K562 (cell line): ENCODE data around the gene COX20. TPM values are rescaled to one million over a fixed set of nuclear protein-coding genes. Genes with fewer than 3 reads are reported as not detected.
A peak's percentile ranks its signal among the peaks of the same experiment; 100 is the strongest.

Source experiments
- CC2D1A ChIP-seq: fragments of 450-650 bp; IDR thresholded peaks from 2 replicates; pipeline ENCODE4 v1.6.1; 2017; ENCODE audit warnings: mild to moderate bottlenecking
- FIP1L1 ChIP-seq: fragments of 200-400 bp; formaldehyde crosslinking; IDR thresholded peaks from 2 replicates; pipeline ENCODE4 v1.6.1; 2018; ENCODE audit warnings: mild to moderate bottlenecking, low read depth, low read length; ENCODE audit not compliant: poor library complexity, severe bottlenecking
- HMG20B ChIP-seq: fragments of 250-450 bp; sonication (Bioruptor Pico); IDR thresholded peaks from 2 replicates; pipeline ENCODE4 v1.5.0; 2021; ENCODE audit warnings: mild to moderate bottlenecking
- KLF13 ChIP-seq: fragments of 450-650 bp; IDR thresholded peaks from 2 replicates; pipeline ENCODE4 v1.6.1; 2016; ENCODE audit warnings: missing genetic modification characterization, low read depth, mild to moderate bottlenecking, missing compliant biosample characterization, moderate library complexity, borderline replicate concordance
- MXI1 ChIP-seq: IDR thresholded peaks from 2 replicates; pipeline ENCODE4 v1.6.1; 2011; ENCODE audit warnings: low read depth, mild to moderate bottlenecking, improper control_type of control experiment, low read length
- PCBP1 ChIP-seq: fragments of 200-400 bp; formaldehyde crosslinking; IDR thresholded peaks from 2 replicates; pipeline ENCODE4 v1.6.1; 2018; ENCODE audit warnings: mild to moderate bottlenecking, low read depth, low read length; ENCODE audit not compliant: poor library complexity, severe bottlenecking
- POLR3A ChIP-seq: IDR thresholded peaks from 2 replicates; pipeline ENCODE4 v1.6.1; 2011; ENCODE audit warnings: borderline replicate concordance, mild to moderate bottlenecking, moderate library complexity; ENCODE audit not compliant: insufficient read length, insufficient read depth; ENCODE audit errors: extremely low read depth
- PPARD ChIP-seq: fragments of 250-450 bp; sonication (Bioruptor Pico); IDR thresholded peaks from 2 replicates; pipeline ENCODE4 v1.8.0; 2022; ENCODE audit warnings: inconsistent platforms, mild to moderate bottlenecking, moderate library complexity
- RBM17 ChIP-seq: fragments of 200-400 bp; formaldehyde crosslinking; IDR thresholded peaks from 2 replicates; pipeline ENCODE4 v1.6.1; 2017; ENCODE audit warnings: low read depth, mild to moderate bottlenecking, low read length, borderline replicate concordance
- REST ChIP-seq, 2 experiments: fragments of 450-650 bp; formaldehyde crosslinking in 1 of 2; IDR thresholded peaks; 2 replicates each; pipeline versions ENCODE4 v1.4.0 to v1.6.1; 2014 to 2020; ENCODE audit warnings: mild to moderate bottlenecking in 2 of 2, borderline replicate concordance in 1 of 2, low read depth in 1 of 2
- SNAPC5 ChIP-seq: fragments of 250-450 bp; sonication (Bioruptor Pico); IDR thresholded peaks from 2 replicates; pipeline ENCODE4 v1.8.0; 2021; ENCODE audit warnings: moderate library complexity, mild to moderate bottlenecking, inconsistent platforms
- TBL1XR1 ChIP-seq, 2 experiments: IDR thresholded peaks; 2 replicates each; pipeline ENCODE4 v1.6.1; 2012; ENCODE audit warnings: improper control_type of control experiment in 2 of 2, low read length in 2 of 2, mild to moderate bottlenecking in 1 of 2
- TEAD1 ChIP-seq, 2 experiments: fragments of 450-650 bp in 1 of 2; sonication (generic) in 1 of 2; formaldehyde crosslinking; IDR thresholded peaks; 2 replicates each; pipeline versions ENCODE4 v1.4.0 to v1.8.0; 2020 to 2022; ENCODE audit warnings: mild to moderate bottlenecking in 2 of 2, missing genetic modification reagents in 1 of 2
- U2AF1 ChIP-seq: fragments of 200-400 bp; formaldehyde crosslinking; optimal IDR thresholded peaks from 2 replicates; pipeline ENCODE3; 2017; ENCODE audit warnings: mild to moderate bottlenecking, low read depth, low read length, moderate library complexity
- ZKSCAN8 ChIP-seq: fragments of 200-800 bp; sonication (Bioruptor generic); IDR thresholded peaks from 2 replicates; pipeline ENCODE4 v1.6.1; 2016; ENCODE audit warnings: missing genetic modification characterization, missing compliant biosample characterization
- ZNF184 ChIP-seq: sonication (generic); formaldehyde crosslinking; IDR thresholded peaks from 2 replicates; pipeline ENCODE4 v1.5.0; 2020; ENCODE audit warnings: missing genetic modification reagents
- ZNF24 ChIP-seq: fragments of 450-650 bp; IDR thresholded peaks from 2 replicates; pipeline ENCODE4 v1.6.1; 2016
- ZNF785 ChIP-seq: fragments of 250-450 bp; sonication (Bioruptor Pico); IDR thresholded peaks from 2 replicates; pipeline ENCODE4 v1.4.0; 2020; ENCODE audit warnings: mild to moderate bottlenecking
- polyA plus RNA-seq, 8 experiments: library from polyadenylated mRNA; depleted of rRNA in 4 of 8; stranded (reverse) in 5 of 8; unstranded in 3 of 8; fragments of >200 nt; fragmentation: Nextera tagmentation in 2 of 8; fragmentation: Illumina TruSeq in 1 of 8; extraction: Ambion mirVana in 2 of 8; extraction: Trizol in 1 of 8; gene quantifications; 2 replicates each; pipeline versions ENCODE4 v1.2.1 to v1.2.3, GENCODE V29; 2011 to 2014; ENCODE audit warnings: inconsistent platforms in 1 of 8, missing spikeins in 1 of 8
- total RNA-seq, 7 experiments: library from RNA; depleted of rRNA in 6 of 7; stranded (reverse); fragments of >200 nt in 6 of 7; fragmentation: Illumina TruSeq in 2 of 7; extraction: Trizol in 2 of 7; gene quantifications; 2 replicates each; pipeline versions ENCODE4 v1.2.1 to v1.2.3, GENCODE V29; 2011 to 2021; ENCODE audit warnings: low replicate concordance in 1 of 7
- TF ChIP-seq, protein P1 (sequence below): sonication (generic); formaldehyde crosslinking; IDR thresholded peaks from 2 replicates; pipeline ENCODE4 v1.8.1; 2022; ENCODE audit warnings: missing genetic modification reagents

The COX20 gene
- total and polyA plus RNA-seq, 9 of the 15 experiments (the other 6 are each of a cell fraction or from before 2014, with no cell fraction given): 41.5 to 192 (median 84.3) TPM

- TF ChIP-seq U2AF1 (no peak), MXI1 (no peak), ZNF785 (CRISPR knock-in tag) (no peak), TEAD1 (CRISPR knock-in tag; IDR thresholded peaks at IDR 0.05) (no peak), ZKSCAN8 (CRISPR knock-in tag) (no peak), RBM17 (no peak), CC2D1A (0 out of 2 replicates have a peak, but pooled peaks have one; percentile 18), ZNF24 (no peak), PCBP1 (no peak), TBL1XR1 (IDR thresholded peaks at IDR 0.05; ENCODE audit: low read length in 2 of 2) (no peak; a peak in 1 of 4 replicates), FIP1L1 (no peak), ZNF184 (CRISPR knock-in tag) (no peak), SNAPC5 (no peak), HMG20B (CRISPR knock-in tag) (no peak), POLR3A (no peak), REST (IDR thresholded peaks at IDR 0.05; ENCODE audit: borderline replicate concordance) (peak; percentile 78), REST (CRISPR knock-in tag; IDR thresholded peaks at IDR 0.05; ENCODE audit: low read depth) (no peak), KLF13 (tag) (no peak), PPARD (CRISPR knock-in tag) (no peak)
- TF ChIP-seq, protein P1, sequence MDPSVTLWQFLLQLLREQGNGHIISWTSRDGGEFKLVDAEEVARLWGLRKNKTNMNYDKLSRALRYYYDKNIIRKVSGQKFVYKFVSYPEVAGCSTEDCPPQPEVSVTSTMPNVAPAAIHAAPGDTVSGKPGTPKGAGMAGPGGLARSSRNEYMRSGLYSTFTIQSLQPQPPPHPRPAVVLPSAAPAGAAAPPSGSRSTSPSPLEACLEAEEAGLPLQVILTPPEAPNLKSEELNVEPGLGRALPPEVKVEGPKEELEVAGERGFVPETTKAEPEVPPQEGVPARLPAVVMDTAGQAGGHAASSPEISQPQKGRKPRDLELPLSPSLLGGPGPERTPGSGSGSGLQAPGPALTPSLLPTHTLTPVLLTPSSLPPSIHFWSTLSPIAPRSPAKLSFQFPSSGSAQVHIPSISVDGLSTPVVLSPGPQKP (CRISPR knock-in tag): no peak
Measured at GRCh38 chr1:244801246-244801645, 34.2 kb upstream of the COX20 start (continued).
